Activated CD4-positive, alpha-beta T cell treated with anti-CD3 and anti-CD28 coated beads for 1 hour (primary cell): ENCODE measurements around the gene NKPD1.

Experiments
- DNase-seq: peaks from one replicate; pipeline ENCODE4 v3.0.0-alpha.2; 2020

The NKPD1 gene

GRCh38 chr19:45172173-45172572 lies 11.4 kb upstream of the NKPD1 start:
- no peak for DNase-seq

- no peak for DNase-seq
Measured at GRCh38 chr19:45171211-45171623, 10.4 kb upstream of the NKPD1 start.

- DNase-seq: no peak
Measured at GRCh38 chr19:45170146-45171106, 9.6 kb upstream of the NKPD1 start.

GRCh38 chr19:45169602-45170001 lies 8.8 kb upstream of the NKPD1 start:
- DNase-seq: no peak

GRCh38 chr19:45168767-45169351 lies 8.1 kb upstream of the NKPD1 start:
- DNase-seq: no peak

GRCh38 chr19:45166723-45167252 lies 6.0 kb upstream of the NKPD1 start:
- DNase-seq: no peak

GRCh38 chr19:45164577-45165335 lies 4.0 kb upstream of the NKPD1 start:
- DNase-seq: no peak

- DNase-seq: no peak
Measured at GRCh38 chr19:45163751-45164460, 3.1 kb upstream of the NKPD1 start.

- DNase-seq: no peak
Measured at GRCh38 chr19:45163156-45163555, 2.4 kb upstream of the NKPD1 start.

GRCh38 chr19:45162608-45163143 lies 1.9 kb upstream of the NKPD1 start:
- no peak for DNase-seq

GRCh38 chr19:45161738-45162607 lies 1.2 kb upstream of the NKPD1 start:
- DNase-seq: no peak

GRCh38 chr19:45159971-45160324 lies 834 bp downstream of the NKPD1 start:
- no peak for DNase-seq

- no peak for DNase-seq
Measured at GRCh38 chr19:45159210-45159970, 1.4 kb downstream of the NKPD1 start.

GRCh38 chr19:45158503-45159209 lies 2.1 kb downstream of the NKPD1 start:
- DNase-seq: no peak

- DNase-seq: no peak
Measured at GRCh38 chr19:45156751-45157150, 4.0 kb downstream of the NKPD1 start.

- DNase-seq: no peak
Measured at GRCh38 chr19:45156011-45156630, 4.7 kb downstream of the NKPD1 start.

- no peak for DNase-seq
Measured at GRCh38 chr19:45154064-45154827, 6.5 kb downstream of the NKPD1 start.

GRCh38 chr19:45153339-45154063 lies 7.3 kb downstream of the NKPD1 start:
- no peak for DNase-seq
